H1 (cell line): ENCODE data around the gene ANKRD9. TPM values are rescaled to one million over a fixed set of nuclear protein-coding genes. Genes with fewer than 3 reads are reported as not detected.

Experiments
- CTCF ChIA-PET: fragments of 300-600 bp; sonication (Branson Sonifier 250); formaldehyde crosslinking; loops from one replicate; lab custom pipeline; 2021; ENCODE audit not compliant: partially characterized antibody; lab: Charles Lee
- POLR2A ChIA-PET: fragments of 300-600 bp; sonication (Branson Sonifier 250); formaldehyde crosslinking; loops from one replicate; lab custom pipeline; 2021; ENCODE audit warnings: inconsistent platforms; ENCODE audit not compliant: partially characterized antibody; lab: Charles Lee
- DNase-seq, 2 experiments: peaks; one replicate each; pipeline versions ENCODE4 v3.0.0 to v3.0.0-alpha.2; 2010 to 2022; ENCODE audit warnings: low spot score in 2 of 2, low read depth in 1 of 2, mixed read lengths in 1 of 2
- FAIRE-seq: peaks from 2 replicates; lab custom pipeline; 2011; peaks lifted over from hg19 to GRCh38; lab: Jason Lieb, UNC
- H2AFZ ChIP-seq: 2 replicates; pipeline ENCODE4 v1.8.1; 2012; ENCODE audit warnings: low read length, inconsistent platforms
- H2AK5ac ChIP-seq: 2 replicates; pipeline ENCODE4 v1.6.1; 2013; ENCODE audit warnings: low read depth, low read length
- H2BK120ac ChIP-seq: replicated peaks from 2 replicates; pipeline ENCODE3; 2013; ENCODE audit warnings: low read depth, low read length, inconsistent platforms
- H2BK12ac ChIP-seq: 2 replicates; pipeline ENCODE4 v1.6.1; 2013; ENCODE audit warnings: low read depth, low read length
- H2BK15ac ChIP-seq: 2 replicates; pipeline ENCODE4 v1.6.1; 2013; ENCODE audit warnings: low read length
- H2BK20ac ChIP-seq: 2 replicates; pipeline ENCODE4 v1.6.1; 2013; ENCODE audit warnings: low read length
- H2BK5ac ChIP-seq: 2 replicates; pipeline ENCODE4 v1.6.1; 2013; ENCODE audit warnings: low read depth, low read length
- H3K14ac ChIP-seq: 2 replicates; pipeline ENCODE4 v1.6.1; 2013; ENCODE audit warnings: inconsistent platforms; ENCODE audit not compliant: insufficient read length
- H3K18ac ChIP-seq: 2 replicates; pipeline ENCODE4 v1.6.1; 2013; ENCODE audit warnings: low read length; ENCODE audit errors: extremely low read depth
- H3K23ac ChIP-seq: 2 replicates; pipeline ENCODE4 v1.6.1; 2013; ENCODE audit warnings: inconsistent platforms; ENCODE audit not compliant: insufficient read length
- H3K23me2 ChIP-seq: 2 replicates; pipeline ENCODE4 v1.6.1; 2013; ENCODE audit warnings: low read depth, low read length
- H3K27ac ChIP-seq: 2 replicates; pipeline ENCODE4 v1.6.1; 2011; ENCODE audit warnings: low read depth, low read length, inconsistent platforms
- H3K27me3 ChIP-seq, 4 experiments: replicated peaks in 1 of 4; 1 replicate in 1 of 4; 2 replicates in 3 of 4; pipeline versions ENCODE4 v1.6.1 to v1.8.1; 2011 to 2013; ENCODE audit warnings: low read length in 3 of 4, mild to moderate bottlenecking in 3 of 4, inconsistent platforms in 2 of 4, mixed read lengths in 2 of 4, moderate library complexity in 1 of 4; ENCODE audit not compliant: control insufficient read depth in 3 of 4, insufficient read depth in 3 of 4; ENCODE audit errors: extremely low read depth in 1 of 4
- H3K36me3 ChIP-seq, 4 experiments: 2 replicates each; pipeline versions ENCODE4 v1.6.1 to v1.8.1; 2011 to 2013; ENCODE audit warnings: mild to moderate bottlenecking in 4 of 4, low read length in 3 of 4, moderate library complexity in 2 of 4, control low read depth in 1 of 4, inconsistent platforms in 1 of 4; ENCODE audit not compliant: insufficient read depth in 4 of 4, control insufficient read depth in 2 of 4
- H3K4ac ChIP-seq: replicated peaks from 2 replicates; pipeline ENCODE3; 2013; ENCODE audit warnings: low read length, low read depth, mixed read lengths, inconsistent platforms; ENCODE audit not compliant: insufficient read length
- H3K4me1 ChIP-seq, 4 experiments: replicated peaks in 1 of 4; 1 replicate in 1 of 4; 2 replicates in 3 of 4; pipeline versions ENCODE4 v1.6.1 to v1.8.1; 2011 to 2013; ENCODE audit warnings: low read length in 3 of 4, inconsistent platforms in 2 of 4, mixed read lengths in 1 of 4; ENCODE audit not compliant: insufficient read depth in 4 of 4, control insufficient read depth in 3 of 4
- H3K4me2 ChIP-seq, 2 experiments: 2 replicates each; pipeline versions ENCODE4 v1.6.1 to v1.8.1; 2011 to 2013; ENCODE audit warnings: low read depth in 2 of 2, low read length in 2 of 2, control low read depth in 1 of 2, inconsistent platforms in 1 of 2, mild to moderate bottlenecking in 1 of 2; ENCODE audit not compliant: insufficient read depth in 1 of 2
- H3K4me3 ChIP-seq, 4 experiments: fragments of 200-600, 300-600 bp in 1 of 4; sonication (generic), shearing (Covaris generic), sonication (Bioruptor Twin) in 1 of 4; 2 replicates each; pipeline versions ENCODE4 v1.5.1 to v1.8.1; 2011 to 2016; ENCODE audit warnings: low read length in 4 of 4, low read depth in 3 of 4, control low read depth in 2 of 4, inconsistent platforms in 2 of 4, mild to moderate bottlenecking in 2 of 4, mixed read lengths in 1 of 4, moderate library complexity in 1 of 4; ENCODE audit not compliant: insufficient read depth in 2 of 4; ENCODE audit errors: extremely low read depth in 1 of 4
- H3K56ac ChIP-seq: replicated peaks from 2 replicates; pipeline ENCODE3; 2013; ENCODE audit warnings: low read depth, mild to moderate bottlenecking, mixed read lengths, low read length, inconsistent platforms; ENCODE audit not compliant: insufficient read length
- H3K79me1 ChIP-seq: 2 replicates; pipeline ENCODE4 v1.6.1; 2013; ENCODE audit warnings: low read depth, low read length, control low read depth
- H3K79me2 ChIP-seq, 2 experiments: 2 replicates each; pipeline versions ENCODE4 v1.6.1 to v1.8.1; 2012 to 2013; ENCODE audit warnings: low read length in 2 of 2, mild to moderate bottlenecking in 2 of 2, inconsistent platforms in 1 of 2; ENCODE audit not compliant: insufficient read depth in 2 of 2, control insufficient read depth in 1 of 2
- H3K9ac ChIP-seq, 4 experiments: replicated peaks in 1 of 4; 1 replicate in 1 of 4; 2 replicates in 3 of 4; pipeline versions ENCODE4 v1.6.1 to v1.8.1; 2011 to 2013; ENCODE audit warnings: low read depth in 3 of 4, low read length in 3 of 4, control low read depth in 2 of 4, mild to moderate bottlenecking in 2 of 4, moderate library complexity in 2 of 4, inconsistent platforms in 1 of 4; ENCODE audit errors: extremely low read depth in 1 of 4
- H3K9me3 ChIP-seq, 2 experiments: 2 replicates each; pipeline versions ENCODE4 v1.6.1 to v1.8.1; 2012 to 2013; ENCODE audit warnings: mild to moderate bottlenecking in 2 of 2, moderate library complexity in 2 of 2, control low read depth in 1 of 2, inconsistent platforms in 1 of 2, low read depth in 1 of 2, low read length in 1 of 2, mixed read lengths in 1 of 2; ENCODE audit not compliant: insufficient read depth in 2 of 2
- H4K20me1 ChIP-seq, 2 experiments: replicated peaks in 1 of 2; 2 replicates each; pipeline versions ENCODE3 to v1.8.1; 2011 to 2013; ENCODE audit warnings: inconsistent platforms in 2 of 2, low read length in 2 of 2, mild to moderate bottlenecking in 1 of 2; ENCODE audit not compliant: insufficient read depth in 2 of 2, control insufficient read depth in 1 of 2
- H4K5ac ChIP-seq: 2 replicates; pipeline ENCODE4 v1.6.1; 2013; ENCODE audit warnings: low read length, low read depth, mixed read lengths, inconsistent platforms; ENCODE audit not compliant: insufficient read length
- H4K8ac ChIP-seq: 2 replicates; pipeline ENCODE4 v1.8.0; 2013; ENCODE audit warnings: mild to moderate bottlenecking, moderate library complexity, low read length, inconsistent platforms; ENCODE audit not compliant: insufficient read depth; ENCODE audit errors: extremely low read depth
- H4K91ac ChIP-seq: replicated peaks from 2 replicates; pipeline ENCODE3; 2013; ENCODE audit warnings: low read length, mixed read lengths, inconsistent platforms; ENCODE audit not compliant: insufficient read length
- BRCA1 ChIP-seq: IDR thresholded peaks from 2 replicates; pipeline ENCODE4 v1.6.1; 2012; ENCODE audit warnings: low read depth, low read length, improper control_type of control experiment
- CHD1 ChIP-seq: IDR thresholded peaks from 2 replicates; pipeline ENCODE4 v1.6.1; 2012; ENCODE audit warnings: low read depth, low read length, improper control_type of control experiment
- EP300 ChIP-seq, 2 experiments: IDR thresholded peaks; 1 replicate in 1 of 2; 2 replicates in 1 of 2; pipeline ENCODE4 v1.6.1; 2011 to 2012; ENCODE audit warnings: low read depth in 2 of 2, low read length in 2 of 2, mild to moderate bottlenecking in 2 of 2, borderline replicate concordance in 1 of 2, inconsistent platforms in 1 of 2, moderate library complexity in 1 of 2
- JUND ChIP-seq: IDR thresholded peaks from 2 replicates; pipeline ENCODE4 v1.6.1; 2011; ENCODE audit warnings: mild to moderate bottlenecking, improper control_type of control experiment, low read length
- NRF1 ChIP-seq: IDR thresholded peaks from 2 replicates; pipeline ENCODE4 v1.6.1; 2011; ENCODE audit warnings: mild to moderate bottlenecking, low read depth, low read length, improper control_type of control experiment
- POU5F1 ChIP-seq: IDR thresholded peaks from 2 replicates; pipeline ENCODE4 v1.6.1; 2011; ENCODE audit warnings: low read depth, mild to moderate bottlenecking, low read length, moderate library complexity
- RNF2 ChIP-seq: fragments of 200-900, 300-1000 bp; sonication (generic); IDR thresholded peaks from 2 replicates; pipeline ENCODE4 v1.7.1; 2016; ENCODE audit warnings: borderline replicate concordance, low read depth, mild to moderate bottlenecking, antibody characterized with exemption, low read length; ENCODE audit not compliant: poor library complexity, severe bottlenecking; ENCODE audit errors: missing control alignments
- SIN3A ChIP-seq, 2 experiments: IDR thresholded peaks in 1 of 2; conservative IDR thresholded peaks in 1 of 2; 2 replicates each; pipeline ENCODE4 v1.6.1; 2011 to 2012; ENCODE audit warnings: low read length in 2 of 2, improper control_type of control experiment in 1 of 2, low read depth in 1 of 2, mild to moderate bottlenecking in 1 of 2
- SP1 ChIP-seq: IDR thresholded peaks from 2 replicates; pipeline ENCODE4 v1.6.1; 2011; ENCODE audit warnings: low read depth, low read length
- SRF ChIP-seq: IDR thresholded peaks from 2 replicates; pipeline ENCODE4 v1.6.1; 2011; ENCODE audit warnings: mild to moderate bottlenecking, low read depth, low read length, moderate library complexity
- TAF1 ChIP-seq: IDR thresholded peaks from 2 replicates; pipeline ENCODE4 v1.6.1; 2011; ENCODE audit warnings: mild to moderate bottlenecking, low read depth, low read length
- TAF7 ChIP-seq: optimal IDR thresholded peaks from 2 replicates; pipeline ENCODE3; 2011; ENCODE audit warnings: low read depth, mild to moderate bottlenecking, inconsistent platforms, low read length, moderate library complexity, borderline replicate concordance
- WGBS, 2 experiments: shearing (Covaris generic) in 1 of 2; methylation state at CpG; one replicate each; pipeline versions ENCODE4 v1.1.6 to v1.1.7; 2013 to 2015; ENCODE audit warnings: low lambda C conversion rate in 2 of 2, mixed read lengths in 2 of 2, inconsistent platforms in 1 of 2, low coverage in 1 of 2, missing lambda C conversion rate in 1 of 2; ENCODE audit not compliant: insufficient replicate concordance in 2 of 2, insufficient coverage in 1 of 2, insufficient read length in 1 of 2; ENCODE audit errors: extremely low coverage in 1 of 2, missing lambda C conversion rate in 1 of 2; 5-methylcytosine and 5-hydroxymethylcytosine counted together
- polyA plus RNA-seq, 7 experiments: library from polyadenylated mRNA; depleted of rRNA in 3 of 7; stranded (reverse) in 5 of 7; unstranded in 2 of 7; fragments of >200 nt in 5 of 7; fragments of 200-250 nt in 2 of 7; gene quantifications; 1 replicate in 5 of 7; 2 replicates in 1 of 7; 4 replicates in 1 of 7; pipeline versions ENCODE4 v1.2.1 to v1.2.3, GENCODE V29; 2011 to 2013; ENCODE audit warnings: missing spikeins in 2 of 7, mixed read lengths in 2 of 7
- total RNA-seq: library from RNA; stranded (reverse); fragmentation: NEBNext Ultra II Directional; extraction: Animal tissue kit (Norgen Biotek cat#: 25700); gene quantifications from 2 replicates; pipeline ENCODE4 v1.2.1, GENCODE V29; 2021
- TF ChIP-seq, protein P1 (sequence below): IDR thresholded peaks from 2 replicates; pipeline ENCODE4 v1.6.1; 2011; ENCODE audit warnings: low read length, improper control_type of control experiment

The ANKRD9 gene
- total and polyA plus RNA-seq, 2 of the 8 experiments (the other 6 are each of a cell fraction or from before 2014, with no cell fraction given): 37.0 to 41.8 TPM

DNA sequence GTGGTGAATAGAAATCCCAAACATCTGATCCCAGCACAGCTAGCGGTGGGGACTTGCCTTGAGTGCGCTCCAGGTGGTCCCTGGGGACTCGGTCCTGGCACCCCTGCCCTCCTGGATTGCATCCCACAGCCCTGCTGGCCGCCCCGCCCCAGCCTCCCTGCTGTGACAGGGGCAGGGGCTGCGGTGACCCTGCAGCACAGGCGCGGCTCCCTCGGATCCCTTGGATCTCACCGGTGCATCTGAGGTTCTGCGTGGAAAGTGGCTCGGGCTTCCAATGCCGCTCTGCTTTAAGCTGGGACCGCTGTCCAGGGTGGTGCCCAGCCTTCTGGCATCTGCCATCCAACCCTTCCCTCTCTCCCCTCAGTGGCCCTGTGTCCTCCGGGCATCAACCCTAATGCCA, 16.0 kb downstream of the ANKRD9 start:
- Histone ChIP-seq H3K23me2 (no peaks in the 10 kb centered on the region; the same call in 1 of the 2 replicates), H3K27me3 (no peaks in the 10 kb centered on the region), H3K79me2 (no peaks in the 10 kb centered on the region), H2BK5ac (no peak overlapping the region), H2AK5ac (no peak overlapping the region), H2AFZ (no peak overlapping the region), H2BK12ac (no peak overlapping the region), H3K4me2 (no peak overlapping the region), H2BK120ac (no peak overlapping the region), H4K20me1 (peaks cover 0 to 2% of the 10 kb centered on the region in 2 experiments), H3K9ac (no peak overlapping the region), H3K18ac (no peak overlapping the region), H2BK20ac (no peak overlapping the region), H3K4me1 (no peaks in the 10 kb centered on the region), H4K5ac (no peak overlapping the region), H3K36me3 (0 out of 8 replicates have a peak, but pooled peaks cover 0 to 3% (median 0%) of the 10 kb centered on the region in 4 experiments), H3K56ac (no peak overlapping the region), H4K91ac (no peak overlapping the region), H3K9me3 (no peaks in the 10 kb centered on the region), H3K27ac (no peak overlapping the region), H3K4ac (no peak overlapping the region), H2BK15ac (no peak overlapping the region), H3K14ac (no peak overlapping the region), H4K8ac (peak overlapping the region; percentile 68; the same call in 1 of the 2 replicates), H3K23ac (no peak overlapping the region), H3K4me3 (no peak overlapping the region), H3K79me1 (no peaks in the 10 kb centered on the region)
- DNase-seq (no peak), FAIRE-seq (no peak)
- 95% methylated on average over 15 of the region's 15 CpGs; no CpG with 5 or more reads in 1 of the 2 experiments for WGBS, 2 experiments
- ChIA-PET POLR2A (no interaction called here), CTCF (interaction anchor here (0.5 to 3.3 kb wide), 9 partner anchors 7 to 534 kb away, joined by 3 to 13 read pairs (median 3); no protein-coding TSS in a partner anchor)
- TF ChIP-seq CHD1 (no peak), SRF (no peak), EP300 (IDR thresholded peaks at IDR 0.05; ENCODE audit: borderline replicate concordance in 1 of 2, low read depth in 2 of 2, low read length in 2 of 2) (no peak), BRCA1 (no peak), SIN3A (conservative IDR thresholded peaks at IDR 0.05 in 1 of 2, IDR thresholded peaks at IDR 0.05 in 1 of 2; ENCODE audit: low read depth in 1 of 2, low read length in 2 of 2) (no peak), RNF2 (no peak), TAF7 (no peak), TAF1 (no peak), JUND (no peak), POU5F1 (no peak), NRF1 (no peak), SP1 (no peak)
- TF ChIP-seq, protein P1, sequence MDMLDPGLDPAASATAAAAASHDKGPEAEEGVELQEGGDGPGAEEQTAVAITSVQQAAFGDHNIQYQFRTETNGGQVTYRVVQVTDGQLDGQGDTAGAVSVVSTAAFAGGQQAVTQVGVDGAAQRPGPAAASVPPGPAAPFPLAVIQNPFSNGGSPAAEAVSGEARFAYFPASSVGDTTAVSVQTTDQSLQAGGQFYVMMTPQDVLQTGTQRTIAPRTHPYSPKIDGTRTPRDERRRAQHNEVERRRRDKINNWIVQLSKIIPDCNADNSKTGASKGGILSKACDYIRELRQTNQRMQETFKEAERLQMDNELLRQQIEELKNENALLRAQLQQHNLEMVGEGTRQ: no peak
